Mucosa of rectum (tissue), 2 donors: ENCODE data around the gene TMEM121B.

Source experiments
- H3K27ac ChIP-seq, 2 donors: one replicate each; pipeline ENCODE4 v1.7.0; 2013; ENCODE audit warnings: inconsistent platforms in 2 of 2, low read depth in 2 of 2, low read length in 2 of 2
- H3K27me3 ChIP-seq, 2 donors: one replicate each; pipeline ENCODE4 v1.7.0; 2013; ENCODE audit warnings: low read length in 2 of 2; ENCODE audit not compliant: control insufficient read depth in 2 of 2, insufficient read depth in 2 of 2
- H3K36me3 ChIP-seq, 2 donors: one replicate each; pipeline ENCODE4 v1.7.0; 2013; ENCODE audit warnings: low read length in 2 of 2; ENCODE audit not compliant: control insufficient read depth in 2 of 2, insufficient read depth in 2 of 2
- H3K4me1 ChIP-seq, 2 donors: one replicate each; pipeline ENCODE4 v1.7.0; 2013; ENCODE audit warnings: low read length in 2 of 2, mild to moderate bottlenecking in 1 of 2; ENCODE audit not compliant: control insufficient read depth in 2 of 2, insufficient read depth in 2 of 2
- H3K4me3 ChIP-seq, 2 donors: one replicate each; pipeline ENCODE4 v1.7.0; 2013; ENCODE audit warnings: low read length in 2 of 2
- H3K9ac ChIP-seq, 2 donors: one replicate each; pipeline ENCODE4 v1.7.0; 2013; ENCODE audit warnings: low read length in 2 of 2, low read depth in 1 of 2, mild to moderate bottlenecking in 1 of 2
- H3K9me3 ChIP-seq, 2 donors: one replicate each; pipeline ENCODE4 v1.7.0; 2013; ENCODE audit warnings: low read length in 2 of 2; ENCODE audit not compliant: control insufficient read depth in 2 of 2
- donor health status: healthy.
- donor health status: Normal muscosa, but diverticular disease.

TMEM121B gene

DNA sequence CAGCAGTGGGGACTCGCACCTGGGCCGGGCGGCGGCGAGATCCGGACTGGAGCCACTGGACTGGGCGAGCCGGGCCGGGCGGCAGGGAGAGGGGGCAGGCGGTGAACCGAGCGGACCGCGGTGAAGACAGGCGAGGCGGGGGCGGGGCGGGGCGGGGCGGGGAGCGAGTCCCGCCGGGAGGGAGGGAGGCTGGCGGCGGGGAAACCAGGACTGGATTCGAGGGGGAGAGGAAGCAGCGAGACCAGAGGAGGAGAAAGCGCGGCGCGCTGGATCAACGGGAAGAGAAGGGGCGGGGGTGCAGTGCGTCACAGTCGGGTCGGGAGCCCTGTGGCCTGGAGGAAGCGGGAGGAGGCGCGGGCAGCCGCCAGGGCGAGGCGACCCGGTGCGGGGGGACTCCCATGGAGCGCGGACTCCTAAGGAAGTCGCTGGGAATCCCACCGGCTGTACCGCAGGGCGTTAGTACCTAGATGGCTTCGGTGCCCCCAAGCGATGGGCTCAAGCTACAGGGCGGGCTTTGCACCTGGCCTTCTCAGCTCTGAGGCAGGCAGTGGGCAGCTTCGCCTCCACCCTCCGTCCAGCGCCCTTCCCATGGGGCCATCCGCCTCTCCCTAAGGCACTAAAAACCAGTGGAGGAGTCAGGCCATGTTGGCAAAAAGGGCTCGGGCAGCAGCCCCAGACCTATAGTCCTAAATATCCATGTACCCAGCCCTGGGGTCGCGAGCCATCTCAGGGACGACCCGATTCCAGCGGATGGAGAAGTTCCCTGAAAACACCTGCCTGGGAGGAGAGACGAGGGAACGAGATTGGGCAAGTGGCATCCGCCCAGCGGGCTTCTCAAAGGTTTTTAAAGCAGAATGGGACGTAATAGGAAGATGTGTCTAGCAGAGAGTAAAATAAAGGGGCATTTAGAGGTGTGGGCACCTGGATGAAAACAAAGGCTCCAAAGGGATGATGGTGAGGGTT is at the start of gene TMEM121B:
Gene TMEM121B (minus strand): TSS at position 128 of the 963 bp plus-strand sequence. CDS start 233 bp downstream, outside the sequence.
- Histone ChIP-seq H3K27ac (no peak within 1 kb of the TSS), H3K9me3 (no peaks in the 10 kb centered on the region), H3K4me1 (peaks cover 6 to 9% of the 10 kb centered on the region in 2 donors), H3K4me3 (peak within 1 kb of the TSS; percentile 37 to 48), H3K9ac (no peak within 1 kb of the TSS), H3K36me3 (no peaks in the 10 kb centered on the region), H3K27me3 (peaks cover 11 to 21% of the 10 kb centered on the region in 2 donors)

DNA sequence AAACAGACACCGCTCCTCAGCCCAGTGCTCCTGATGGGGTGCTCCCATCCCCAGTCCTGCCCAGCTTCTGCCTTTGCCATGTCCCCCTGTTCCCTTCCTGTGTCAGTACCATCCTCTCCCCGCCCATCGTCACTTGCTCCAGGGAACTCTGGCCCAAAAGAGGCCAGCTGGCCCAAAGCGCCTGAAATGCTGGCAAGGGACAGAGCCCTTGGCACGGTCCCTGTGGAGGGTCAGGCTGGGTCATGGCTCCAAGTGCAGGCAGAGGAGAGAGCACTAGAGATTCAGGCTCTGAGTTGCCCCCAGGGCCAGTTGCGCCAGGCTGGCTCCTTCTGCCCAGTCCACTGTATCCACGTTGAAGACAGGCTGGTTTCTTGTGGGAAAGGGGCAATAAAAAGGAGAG is 46.3 kb upstream of the TMEM121B start:
- Histone ChIP-seq H3K9me3 (no peaks in the 10 kb centered on the region), H3K4me1 (peaks cover 3 to 4% of the 10 kb centered on the region in 2 donors), H3K27ac (no peak overlapping the region), H3K9ac (no peak overlapping the region), H3K27me3 (no peaks in the 10 kb centered on the region), H3K4me3 (no peak overlapping the region), H3K36me3 (no peaks in the 10 kb centered on the region)

DNA sequence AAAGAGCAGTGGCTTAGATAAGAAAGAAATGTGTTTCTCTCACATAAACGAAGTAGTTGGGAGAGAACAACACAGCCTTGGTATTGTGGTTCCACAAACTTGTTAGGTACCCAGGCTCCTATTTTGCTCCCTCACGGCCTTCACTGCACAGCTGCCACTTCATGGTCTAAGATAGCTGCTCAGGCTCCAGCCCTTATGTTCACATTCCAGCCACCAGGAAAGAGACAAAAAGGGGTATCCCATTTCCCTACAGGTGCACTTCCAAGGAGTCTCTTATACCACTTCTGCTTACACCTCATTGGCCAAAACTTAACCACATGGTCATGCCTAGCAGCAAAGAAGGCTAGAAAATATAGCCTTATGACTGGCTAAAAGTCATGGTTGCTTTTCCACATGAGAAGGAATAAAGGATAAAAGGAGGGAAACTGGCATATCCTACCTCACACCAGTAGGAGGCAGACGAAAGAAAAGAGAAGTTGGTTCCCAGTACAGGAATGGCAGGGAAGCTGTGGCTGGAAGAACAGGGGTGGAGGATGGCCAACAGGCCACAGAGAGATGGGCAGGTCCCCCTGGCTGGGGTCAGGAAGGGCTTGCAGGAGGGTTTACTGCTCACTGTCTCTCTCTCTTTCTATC is 43.3 kb upstream of the TMEM121B start:
- Histone ChIP-seq H3K27me3 (no peaks in the 10 kb centered on the region), H3K4me3 (no peak overlapping the region), H3K36me3 (no peaks in the 10 kb centered on the region), H3K9me3 (no peaks in the 10 kb centered on the region), H3K9ac (no peak overlapping the region), H3K4me1 (peaks cover 0 to 6% of the 10 kb centered on the region in 2 donors), H3K27ac (no peak overlapping the region)

DNA sequence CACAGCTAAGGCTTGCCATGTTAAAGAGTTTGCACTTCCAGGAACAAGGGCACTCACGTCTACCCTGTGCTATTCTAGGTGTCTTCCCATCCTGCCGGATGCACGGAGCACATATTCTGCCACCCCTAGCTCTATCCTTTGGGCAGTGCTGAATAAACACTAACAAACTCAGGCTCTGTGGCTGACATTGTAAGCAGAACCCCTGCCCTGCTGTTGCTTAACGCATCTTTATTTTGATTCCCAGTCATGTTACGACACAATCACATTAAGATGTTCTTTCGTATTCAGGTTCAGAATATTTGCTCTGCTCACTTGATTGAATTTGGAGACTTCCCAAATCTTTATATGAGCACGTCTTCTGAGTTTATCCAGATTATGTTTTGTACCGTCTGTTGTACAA is 41.6 kb upstream of the TMEM121B start:
- Histone ChIP-seq H3K4me3 (no peak overlapping the region), H3K9me3 (no peaks in the 10 kb centered on the region)

DNA sequence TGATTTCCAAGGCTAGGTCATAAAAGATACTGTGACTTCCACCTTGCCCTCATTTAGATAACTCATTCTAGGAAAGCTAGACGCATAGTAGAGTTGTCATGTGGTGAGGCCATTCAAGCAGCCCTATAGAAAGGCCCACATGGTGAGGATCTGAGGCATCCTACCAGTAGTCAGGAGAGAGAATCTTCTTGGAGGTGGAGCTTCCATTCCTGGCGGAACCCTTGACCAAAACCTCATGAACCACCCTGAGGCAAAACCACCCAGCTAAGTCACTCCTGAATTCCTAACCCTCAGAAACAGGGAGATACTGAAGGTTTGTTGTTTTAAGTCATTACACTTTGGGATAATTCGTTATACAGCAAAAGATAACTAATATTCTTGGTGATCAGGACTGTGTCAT is 40.8 kb upstream of the TMEM121B start:
- peaks cover 4 to 13% of the 10 kb centered on the region in 2 donors for H3K4me1 ChIP-seq
- no peaks in the 10 kb centered on the region for H3K36me3 ChIP-seq
- no peaks in the 10 kb centered on the region for H3K27me3 ChIP-seq
- no peak overlapping the region for H3K4me3 ChIP-seq
- no peak overlapping the region for H3K27ac ChIP-seq
- no peak overlapping the region for H3K9ac ChIP-seq
- H3K9me3 ChIP-seq = no peaks in the 10 kb centered on the region

More for the DNA sequence above, 41.6 kb upstream of the TMEM121B start:
- Histone ChIP-seq H3K27ac (no peak overlapping the region), H3K27me3 (no peaks in the 10 kb centered on the region), H3K36me3 (no peaks in the 10 kb centered on the region), H3K4me1 (peaks cover 3 to 11% of the 10 kb centered on the region in 2 donors), H3K9ac (no peak overlapping the region)

DNA sequence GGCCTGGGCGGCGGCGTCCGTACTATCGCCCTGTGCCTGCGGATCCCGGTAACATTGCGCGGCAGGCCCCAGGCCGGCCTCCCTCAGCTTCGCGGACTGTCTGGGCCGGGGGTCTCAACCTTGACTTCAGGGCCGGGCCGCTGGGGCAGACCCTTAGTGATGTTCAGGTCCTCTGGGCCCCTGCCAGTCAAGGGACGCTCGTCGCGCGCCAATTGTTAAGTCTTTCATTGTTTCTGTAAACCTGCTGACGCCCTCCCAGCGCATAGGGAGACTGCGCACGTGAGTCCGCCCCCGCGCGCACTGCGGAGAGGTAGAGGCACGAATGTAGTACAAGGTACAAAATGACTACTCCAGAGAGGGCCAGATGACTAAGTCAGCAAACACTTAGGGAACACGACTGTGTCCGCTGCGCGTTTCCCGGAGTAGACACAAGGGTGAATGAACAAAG is 38.4 kb upstream of the TMEM121B start:
- Histone ChIP-seq H3K9ac (peak overlapping the region; percentile 47 to 75), H3K27ac (peak overlapping the region; percentile 48 to 91), H3K27me3 (no peaks in the 10 kb centered on the region), H3K4me3 (peak overlapping the region; percentile 86 to 88), H3K9me3 (no peaks in the 10 kb centered on the region), H3K36me3 (no peaks in the 10 kb centered on the region), H3K4me1 (peaks cover 4 to 13% of the 10 kb centered on the region in 2 donors)

DNA sequence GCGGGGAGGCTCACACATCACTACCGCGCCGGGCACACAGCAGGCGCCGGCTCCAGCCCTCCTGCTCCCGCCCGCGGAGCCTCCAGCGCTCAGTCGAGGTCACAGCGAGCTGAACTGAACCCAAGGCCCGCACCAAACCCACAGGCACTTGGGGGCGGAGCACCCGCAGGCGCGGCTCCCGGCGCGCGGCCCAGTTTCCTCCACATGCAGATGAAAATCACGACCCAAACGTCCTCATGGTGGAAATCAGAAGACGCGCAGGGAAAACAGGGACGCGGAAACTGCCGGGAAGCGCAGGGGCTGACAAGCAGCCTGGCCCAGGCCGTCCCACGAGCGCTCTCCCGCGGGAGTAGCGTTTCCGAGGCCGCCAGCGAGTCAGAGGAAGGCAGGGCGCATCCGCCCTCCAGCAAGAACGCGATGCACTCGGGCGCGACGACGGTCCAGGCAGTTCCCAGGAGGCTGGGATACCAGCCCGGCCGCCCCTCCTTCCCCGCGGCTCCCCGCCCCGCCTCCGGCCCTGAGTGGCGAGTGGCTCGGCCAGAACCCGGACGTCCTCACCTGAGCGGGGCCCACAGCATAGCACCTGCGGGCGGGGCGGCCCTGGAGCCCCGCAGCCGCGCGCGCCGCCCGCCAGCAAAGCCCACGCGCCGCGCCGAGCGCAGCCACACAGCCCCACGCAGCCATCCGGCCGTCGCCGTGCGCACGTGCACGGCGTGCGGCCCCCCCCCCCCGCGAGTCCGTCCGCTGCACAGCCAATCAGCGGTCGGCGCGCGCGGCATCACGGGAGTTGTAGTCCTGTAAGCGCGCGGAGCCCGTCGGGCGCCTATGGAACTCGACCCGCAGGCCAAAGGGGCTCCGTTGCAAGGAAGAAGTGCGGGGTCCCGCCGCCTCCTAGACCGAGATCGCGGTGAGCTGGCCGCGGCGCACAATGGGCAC is 37.7 kb upstream of the TMEM121B start, which contains the start of gene HDHD5:
Gene HDHD5 (minus strand): TSS at position 710 of the 936 bp plus-strand sequence. CDS start 26 bp downstream, at position 684.
- Histone ChIP-seq H3K36me3 (no peaks in the 10 kb centered on the region), H3K4me3 (peak within 1 kb of the TSS; percentile 86 to 88), H3K4me1 (peaks cover 4 to 13% of the 10 kb centered on the region in 2 donors), H3K9ac (peak within 1 kb of the TSS; percentile 75), H3K9me3 (no peaks in the 10 kb centered on the region), H3K27ac (peak within 1 kb of the TSS; percentile 89 to 91), H3K27me3 (no peaks in the 10 kb centered on the region)

DNA sequence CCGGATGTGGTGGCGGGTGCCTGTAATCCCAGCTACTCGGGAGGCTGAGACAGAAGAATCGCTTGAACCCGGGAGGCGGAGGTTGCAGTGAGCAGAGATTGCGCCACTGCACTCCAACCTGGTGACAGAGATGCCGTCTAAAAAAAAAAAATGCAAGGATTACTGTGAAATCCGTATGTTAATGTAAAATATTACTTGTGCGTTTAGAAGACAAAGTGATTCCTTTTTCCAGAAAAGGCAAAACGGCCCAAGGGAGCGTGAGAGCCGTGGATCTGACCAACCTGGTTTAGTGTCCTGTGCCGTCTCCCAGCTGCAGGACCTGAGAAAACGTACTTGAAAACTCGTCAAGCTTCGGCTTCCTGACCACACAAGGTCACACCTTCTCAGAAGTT is 37.0 kb upstream of the TMEM121B start:
- Histone ChIP-seq H3K36me3 (no peaks in the 10 kb centered on the region), H3K9me3 (no peaks in the 10 kb centered on the region), H3K27me3 (no peaks in the 10 kb centered on the region), H3K4me1 (peaks cover 4 to 13% of the 10 kb centered on the region in 2 donors), H3K4me3 (peak overlapping the region; percentile 86 to 88), H3K27ac (peak overlapping the region; percentile 89 to 91), H3K9ac (peak overlapping the region; percentile 75)

DNA sequence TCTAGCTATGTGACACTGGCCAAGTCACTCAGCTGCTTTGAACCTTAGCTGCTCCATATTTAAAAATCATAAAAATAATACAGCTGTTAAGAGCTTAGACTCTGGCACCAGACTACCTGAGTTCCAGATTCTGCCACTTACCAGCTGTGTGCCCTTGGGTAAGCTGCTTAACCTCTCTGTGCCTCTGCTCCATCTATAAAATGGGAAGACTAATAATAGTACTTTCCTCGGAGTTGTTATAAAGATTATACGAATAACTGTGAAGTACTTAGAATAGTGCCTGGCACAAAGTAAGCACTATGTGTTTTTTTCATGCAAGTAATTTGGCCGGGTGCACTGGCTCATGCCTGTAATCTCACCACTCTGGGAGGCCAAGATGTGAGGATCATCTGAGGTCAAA is 36.6 kb upstream of the TMEM121B start:
- Histone ChIP-seq H3K9me3 (no peaks in the 10 kb centered on the region), H3K27ac (no peak overlapping the region), H3K36me3 (no peaks in the 10 kb centered on the region), H3K9ac (no peak overlapping the region), H3K4me1 (peaks cover 6 to 13% of the 10 kb centered on the region in 2 donors), H3K4me3 (peak overlapping the region in 1 of 2 donors; percentile 88), H3K27me3 (no peaks in the 10 kb centered on the region)
